PFSK-1 (cell line): Measurements from ENCODE around the gene WDFY2.

Source experiments
- FOXP2 ChIP-seq: optimal IDR thresholded peaks from 2 replicates; pipeline ENCODE3; 2011; ENCODE audit warnings: borderline replicate concordance, control low read depth, inconsistent platforms; ENCODE audit not compliant: insufficient read depth; ENCODE audit errors: extremely low read length, extremely low read depth
- POLR2AphosphoS5 ChIP-seq: IDR thresholded peaks from 2 replicates; pipeline ENCODE4 v1.6.1; 2012; ENCODE audit warnings: low read depth, mild to moderate bottlenecking, control low read depth, low read length, moderate library complexity
- TAF1 ChIP-seq: IDR thresholded peaks from 2 replicates; pipeline ENCODE4 v1.6.1; 2012; ENCODE audit warnings: low read length, control low read depth, borderline replicate concordance; ENCODE audit not compliant: insufficient read depth
- TF ChIP-seq, protein P1 (sequence below), 2 experiments: IDR thresholded peaks; 2 replicates each; pipeline versions ENCODE4 v1.6.1 to v1.8.0; 2011 to 2012; ENCODE audit warnings: low read depth in 2 of 2, low read length in 2 of 2, control low read depth in 1 of 2, inconsistent platforms in 1 of 2, mild to moderate bottlenecking in 1 of 2, moderate library complexity in 1 of 2; ENCODE audit not compliant: insufficient read depth in 1 of 2

- TF ChIP-seq, protein P1, sequence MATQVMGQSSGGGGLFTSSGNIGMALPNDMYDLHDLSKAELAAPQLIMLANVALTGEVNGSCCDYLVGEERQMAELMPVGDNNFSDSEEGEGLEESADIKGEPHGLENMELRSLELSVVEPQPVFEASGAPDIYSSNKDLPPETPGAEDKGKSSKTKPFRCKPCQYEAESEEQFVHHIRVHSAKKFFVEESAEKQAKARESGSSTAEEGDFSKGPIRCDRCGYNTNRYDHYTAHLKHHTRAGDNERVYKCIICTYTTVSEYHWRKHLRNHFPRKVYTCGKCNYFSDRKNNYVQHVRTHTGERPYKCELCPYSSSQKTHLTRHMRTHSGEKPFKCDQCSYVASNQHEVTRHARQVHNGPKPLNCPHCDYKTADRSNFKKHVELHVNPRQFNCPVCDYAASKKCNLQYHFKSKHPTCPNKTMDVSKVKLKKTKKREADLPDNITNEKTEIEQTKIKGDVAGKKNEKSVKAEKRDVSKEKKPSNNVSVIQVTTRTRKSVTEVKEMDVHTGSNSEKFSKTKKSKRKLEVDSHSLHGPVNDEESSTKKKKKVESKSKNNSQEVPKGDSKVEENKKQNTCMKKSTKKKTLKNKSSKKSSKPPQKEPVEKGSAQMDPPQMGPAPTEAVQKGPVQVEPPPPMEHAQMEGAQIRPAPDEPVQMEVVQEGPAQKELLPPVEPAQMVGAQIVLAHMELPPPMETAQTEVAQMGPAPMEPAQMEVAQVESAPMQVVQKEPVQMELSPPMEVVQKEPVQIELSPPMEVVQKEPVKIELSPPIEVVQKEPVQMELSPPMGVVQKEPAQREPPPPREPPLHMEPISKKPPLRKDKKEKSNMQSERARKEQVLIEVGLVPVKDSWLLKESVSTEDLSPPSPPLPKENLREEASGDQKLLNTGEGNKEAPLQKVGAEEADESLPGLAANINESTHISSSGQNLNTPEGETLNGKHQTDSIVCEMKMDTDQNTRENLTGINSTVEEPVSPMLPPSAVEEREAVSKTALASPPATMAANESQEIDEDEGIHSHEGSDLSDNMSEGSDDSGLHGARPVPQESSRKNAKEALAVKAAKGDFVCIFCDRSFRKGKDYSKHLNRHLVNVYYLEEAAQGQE (IDR thresholded peaks at IDR 0.05; ENCODE audit: insufficient read depth in 1 of 2, low read depth in 2 of 2, low read length in 2 of 2): no peak
- TF ChIP-seq POLR2AphosphoS5 (no peak), TAF1 (no peak), FOXP2 (no peak)
Measured at GRCh38 chr13:51737609-51738008, 153.3 kb downstream of the WDFY2 start.
